GM23248 (cell line): ENCODE results near the gene PHYKPL.

Experiments
- EZH2 ChIP-seq: fragments of 200-600 bp; sonication (generic); IDR thresholded peaks from 2 replicates; pipeline ENCODE4 v1.6.1; 2018; ENCODE audit warnings: antibody characterized with exemption, mild to moderate bottlenecking; ENCODE audit not compliant: insufficient read depth, poor library complexity, severe bottlenecking
- EZH2phosphoT487 ChIP-seq: fragments of 200-600 bp; sonication (generic); IDR thresholded peaks from 2 replicates; pipeline ENCODE4 v1.6.1; 2018; ENCODE audit warnings: antibody characterized with exemption, moderate library complexity, mild to moderate bottlenecking, low read depth; ENCODE audit not compliant: insufficient read depth

DNA sequence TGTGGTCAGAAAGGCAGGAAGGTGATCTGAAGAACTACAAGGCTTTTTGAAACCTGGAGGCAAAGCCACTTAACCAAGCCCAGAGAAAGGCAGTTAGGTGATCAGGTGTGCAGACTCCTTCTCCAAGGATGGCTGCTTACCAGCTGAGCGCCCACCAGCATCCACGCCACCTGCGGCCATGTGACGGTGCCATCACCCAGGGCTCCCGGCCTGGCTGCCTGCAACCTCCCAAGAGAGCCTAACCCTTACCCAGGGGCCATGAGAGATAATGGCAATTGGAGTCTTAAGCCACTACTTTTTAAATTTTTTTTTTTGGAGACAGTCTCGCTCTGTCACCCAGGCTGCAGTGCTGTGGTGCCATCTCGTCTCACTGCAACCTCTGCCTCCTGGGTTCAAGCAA, 33.1 kb upstream of the PHYKPL start:
- TF ChIP-seq EZH2phosphoT487 (no peak), EZH2 (no peak)
